HCT116 (cell line): ENCODE results near the gene GON4L.

Experiments
- ELF1 ChIP-seq: IDR thresholded peaks from 2 replicates; pipeline ENCODE4 v1.6.1; 2012; ENCODE audit warnings: low read depth, borderline replicate concordance
- EZH2 ChIP-seq: fragments of 200-600 bp; sonication (generic); IDR thresholded peaks from 2 replicates; pipeline ENCODE4 v1.6.1; 2017; ENCODE audit warnings: antibody characterized with exemption, mixed run types
- EZH2phosphoT487 ChIP-seq: fragments of 200-600 bp; IDR thresholded peaks from 2 replicates; pipeline ENCODE4 v1.6.1; 2018; ENCODE audit warnings: antibody characterized with exemption, borderline replicate concordance
- MAX ChIP-seq: IDR thresholded peaks from 2 replicates; pipeline ENCODE4 v1.6.1; 2012
- POLR2A ChIP-seq: IDR thresholded peaks from 2 replicates; pipeline ENCODE4 v1.7.0; 2011; ENCODE audit warnings: borderline replicate concordance; ENCODE audit not compliant: insufficient read depth, insufficient read length; ENCODE audit errors: extremely low read depth
- POLR2AphosphoS5 ChIP-seq: IDR thresholded peaks from 2 replicates; pipeline ENCODE4 v1.6.1; 2011; ENCODE audit warnings: mild to moderate bottlenecking, low read depth, low read length, moderate library complexity
- RAD21 ChIP-seq: IDR thresholded peaks from 2 replicates; pipeline ENCODE4 v1.6.1; 2012; ENCODE audit warnings: low read depth, mild to moderate bottlenecking
- YY1 ChIP-seq: IDR thresholded peaks from 2 replicates; pipeline ENCODE4 v1.6.1; 2011; ENCODE audit warnings: low read length, low read depth, moderate library complexity, mild to moderate bottlenecking; ENCODE audit not compliant: insufficient replicate concordance; ENCODE audit errors: extremely low read depth
- ZFX ChIP-seq: fragments of 450-650 bp; IDR thresholded peaks from 2 replicates; pipeline ENCODE4 v1.6.1; 2017
- TF ChIP-seq, protein P1 (sequence below), 3 experiments: fragments of 200-600 bp in 1 of 3; sonication (generic) in 1 of 3; IDR thresholded peaks in 2 of 3; conservative IDR thresholded peaks in 1 of 3; 2 replicates each; pipeline ENCODE4 v1.5.1; 2012 to 2017; ENCODE audit warnings: low read depth in 2 of 3, low read length in 2 of 3, antibody characterized with exemption in 1 of 3, borderline replicate concordance in 1 of 3, control low read depth in 1 of 3, mild to moderate bottlenecking in 1 of 3, mixed read lengths in 1 of 3, mixed run types in 1 of 3, moderate library complexity in 1 of 3; ENCODE audit not compliant: insufficient read depth in 1 of 3
- TF ChIP-seq, protein P2 (sequence below): IDR thresholded peaks from 2 replicates; pipeline ENCODE4 v1.6.1; 2012; ENCODE audit warnings: low read depth
- TF ChIP-seq, protein P3 (sequence below): IDR thresholded peaks from 2 replicates; pipeline ENCODE4 v1.6.1; 2012

DNA sequence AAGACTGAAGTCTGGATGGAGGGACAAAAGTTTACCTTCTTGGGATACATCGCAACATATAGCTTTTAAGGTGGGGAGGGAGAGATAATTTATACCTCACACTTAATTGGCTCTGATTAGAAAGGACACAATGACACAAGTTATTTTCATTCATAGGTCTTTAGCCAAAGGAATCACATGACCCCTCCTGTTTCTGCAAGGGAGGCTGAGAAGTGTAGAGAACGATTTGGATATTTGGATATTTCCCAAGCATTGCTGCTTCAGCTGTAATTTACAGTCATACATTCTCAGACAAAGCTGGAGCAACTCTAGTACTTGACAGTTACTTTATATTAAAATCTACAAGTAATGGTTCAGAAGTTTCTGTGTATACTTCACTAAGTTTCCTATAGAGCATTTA is 143.9 kb downstream of the GON4L start:
- TF ChIP-seq, protein P1, sequence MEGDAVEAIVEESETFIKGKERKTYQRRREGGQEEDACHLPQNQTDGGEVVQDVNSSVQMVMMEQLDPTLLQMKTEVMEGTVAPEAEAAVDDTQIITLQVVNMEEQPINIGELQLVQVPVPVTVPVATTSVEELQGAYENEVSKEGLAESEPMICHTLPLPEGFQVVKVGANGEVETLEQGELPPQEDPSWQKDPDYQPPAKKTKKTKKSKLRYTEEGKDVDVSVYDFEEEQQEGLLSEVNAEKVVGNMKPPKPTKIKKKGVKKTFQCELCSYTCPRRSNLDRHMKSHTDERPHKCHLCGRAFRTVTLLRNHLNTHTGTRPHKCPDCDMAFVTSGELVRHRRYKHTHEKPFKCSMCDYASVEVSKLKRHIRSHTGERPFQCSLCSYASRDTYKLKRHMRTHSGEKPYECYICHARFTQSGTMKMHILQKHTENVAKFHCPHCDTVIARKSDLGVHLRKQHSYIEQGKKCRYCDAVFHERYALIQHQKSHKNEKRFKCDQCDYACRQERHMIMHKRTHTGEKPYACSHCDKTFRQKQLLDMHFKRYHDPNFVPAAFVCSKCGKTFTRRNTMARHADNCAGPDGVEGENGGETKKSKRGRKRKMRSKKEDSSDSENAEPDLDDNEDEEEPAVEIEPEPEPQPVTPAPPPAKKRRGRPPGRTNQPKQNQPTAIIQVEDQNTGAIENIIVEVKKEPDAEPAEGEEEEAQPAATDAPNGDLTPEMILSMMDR (IDR thresholded peaks at IDR 0.05 in 2 of 3, conservative IDR thresholded peaks at IDR 0.05 in 1 of 3; ENCODE audit: borderline replicate concordance in 1 of 3, insufficient read depth in 1 of 3, low read depth in 2 of 3, low read length in 2 of 3), result no peak
- no peak for TF ChIP-seq EZH2
- TF ChIP-seq EZH2phosphoT487, result no peak
- TF ChIP-seq, protein P2, sequence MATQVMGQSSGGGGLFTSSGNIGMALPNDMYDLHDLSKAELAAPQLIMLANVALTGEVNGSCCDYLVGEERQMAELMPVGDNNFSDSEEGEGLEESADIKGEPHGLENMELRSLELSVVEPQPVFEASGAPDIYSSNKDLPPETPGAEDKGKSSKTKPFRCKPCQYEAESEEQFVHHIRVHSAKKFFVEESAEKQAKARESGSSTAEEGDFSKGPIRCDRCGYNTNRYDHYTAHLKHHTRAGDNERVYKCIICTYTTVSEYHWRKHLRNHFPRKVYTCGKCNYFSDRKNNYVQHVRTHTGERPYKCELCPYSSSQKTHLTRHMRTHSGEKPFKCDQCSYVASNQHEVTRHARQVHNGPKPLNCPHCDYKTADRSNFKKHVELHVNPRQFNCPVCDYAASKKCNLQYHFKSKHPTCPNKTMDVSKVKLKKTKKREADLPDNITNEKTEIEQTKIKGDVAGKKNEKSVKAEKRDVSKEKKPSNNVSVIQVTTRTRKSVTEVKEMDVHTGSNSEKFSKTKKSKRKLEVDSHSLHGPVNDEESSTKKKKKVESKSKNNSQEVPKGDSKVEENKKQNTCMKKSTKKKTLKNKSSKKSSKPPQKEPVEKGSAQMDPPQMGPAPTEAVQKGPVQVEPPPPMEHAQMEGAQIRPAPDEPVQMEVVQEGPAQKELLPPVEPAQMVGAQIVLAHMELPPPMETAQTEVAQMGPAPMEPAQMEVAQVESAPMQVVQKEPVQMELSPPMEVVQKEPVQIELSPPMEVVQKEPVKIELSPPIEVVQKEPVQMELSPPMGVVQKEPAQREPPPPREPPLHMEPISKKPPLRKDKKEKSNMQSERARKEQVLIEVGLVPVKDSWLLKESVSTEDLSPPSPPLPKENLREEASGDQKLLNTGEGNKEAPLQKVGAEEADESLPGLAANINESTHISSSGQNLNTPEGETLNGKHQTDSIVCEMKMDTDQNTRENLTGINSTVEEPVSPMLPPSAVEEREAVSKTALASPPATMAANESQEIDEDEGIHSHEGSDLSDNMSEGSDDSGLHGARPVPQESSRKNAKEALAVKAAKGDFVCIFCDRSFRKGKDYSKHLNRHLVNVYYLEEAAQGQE, result no peak
- no peak for TF ChIP-seq ZFX
- TF ChIP-seq POLR2A, result no peak
- no peak for TF ChIP-seq RAD21
- no peak for TF ChIP-seq ELF1
- no peak for TF ChIP-seq YY1
- no peak for TF ChIP-seq POLR2AphosphoS5
- TF ChIP-seq MAX, result no peak
- TF ChIP-seq, protein P3, sequence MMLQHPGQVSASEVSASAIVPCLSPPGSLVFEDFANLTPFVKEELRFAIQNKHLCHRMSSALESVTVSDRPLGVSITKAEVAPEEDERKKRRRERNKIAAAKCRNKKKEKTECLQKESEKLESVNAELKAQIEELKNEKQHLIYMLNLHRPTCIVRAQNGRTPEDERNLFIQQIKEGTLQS, result no peak
